Neuronal stem cell (in vitro differentiated cells): ENCODE results near the gene RPS2.
A peak's percentile ranks its signal among the peaks of the same experiment; 100 is the strongest.

ENCODE experiments used
- DNase-seq: peaks from one replicate; pipeline ENCODE4 v3.0.0-alpha.2; 2013; ENCODE audit warnings: low spot score
- H2AFZ ChIP-seq: one replicate; pipeline ENCODE4 v1.6.1; 2013; ENCODE audit warnings: mild to moderate bottlenecking, low read length, inconsistent platforms
- H2AK5ac ChIP-seq: 2 replicates; pipeline ENCODE4 v1.6.1; 2013; ENCODE audit warnings: low read depth, mild to moderate bottlenecking, inconsistent platforms, low read length, moderate library complexity, mixed read lengths
- H2BK120ac ChIP-seq: 2 replicates; pipeline ENCODE4 v1.6.1; 2013; ENCODE audit warnings: low read depth, mild to moderate bottlenecking, inconsistent platforms, low read length, moderate library complexity, mixed read lengths
- H2BK12ac ChIP-seq: one replicate; pipeline ENCODE4 v1.6.1; 2013; ENCODE audit warnings: low read length, inconsistent platforms
- H2BK15ac ChIP-seq: 2 replicates; pipeline ENCODE4 v1.6.1; 2013; ENCODE audit warnings: mild to moderate bottlenecking, low read length, inconsistent platforms, mixed read lengths
- H2BK5ac ChIP-seq: one replicate; pipeline ENCODE4 v1.6.1; 2013; ENCODE audit warnings: inconsistent platforms, mild to moderate bottlenecking, low read length, moderate library complexity
- H3K14ac ChIP-seq: one replicate; pipeline ENCODE4 v1.6.1; 2013; ENCODE audit warnings: low read length, inconsistent platforms
- H3K18ac ChIP-seq: 2 replicates; pipeline ENCODE4 v1.6.1; 2013; ENCODE audit warnings: low read length, inconsistent platforms
- H3K23ac ChIP-seq: 2 replicates; pipeline ENCODE4 v1.6.1; 2013; ENCODE audit warnings: low read depth, mild to moderate bottlenecking, mixed read lengths, low read length, inconsistent platforms; ENCODE audit not compliant: poor library complexity
- H3K27ac ChIP-seq: replicated peaks from 3 replicates; pipeline ENCODE4 v1.5.1; 2013; ENCODE audit warnings: low read length, inconsistent platforms
- H3K27me3 ChIP-seq, 3 experiments: 2 replicates each; pipeline ENCODE4 v1.6.1; 2013; ENCODE audit warnings: low read length in 3 of 3, mild to moderate bottlenecking in 2 of 3, inconsistent platforms in 1 of 3, low read depth in 1 of 3, mixed read lengths in 1 of 3, moderate library complexity in 1 of 3; ENCODE audit not compliant: control insufficient read depth in 3 of 3, insufficient read depth in 3 of 3
- H3K36me3 ChIP-seq, 2 donors: replicated peaks in 1 of 2; 2 replicates each; pipeline ENCODE4 v1.6.1; 2013; ENCODE audit warnings: low read length in 2 of 2; ENCODE audit not compliant: control insufficient read depth in 2 of 2, insufficient read depth in 2 of 2
- H3K4ac ChIP-seq: 2 replicates; pipeline ENCODE4 v1.6.1; 2013; ENCODE audit warnings: inconsistent platforms, mild to moderate bottlenecking, low read length, moderate library complexity
- H3K4me1 ChIP-seq, 2 donors: 1 replicate in 1 of 2; 2 replicates in 1 of 2; pipeline ENCODE4 v1.6.1; 2013; ENCODE audit warnings: low read length in 2 of 2, low read depth in 1 of 2; ENCODE audit not compliant: control insufficient read depth in 2 of 2, insufficient read depth in 1 of 2
- H3K4me2 ChIP-seq: one replicate; pipeline ENCODE4 v1.6.1; 2013; ENCODE audit warnings: mild to moderate bottlenecking, low read length, inconsistent platforms; ENCODE audit not compliant: insufficient read depth, poor library complexity, severe bottlenecking
- H3K4me3 ChIP-seq, 2 donors: 2 replicates each; pipeline ENCODE4 v1.5.1; 2013; ENCODE audit warnings: low read length in 2 of 2, mild to moderate bottlenecking in 2 of 2, inconsistent platforms in 1 of 2, moderate library complexity in 1 of 2
- H3K79me1 ChIP-seq: one replicate; pipeline ENCODE4 v1.6.1; 2013; ENCODE audit warnings: low read depth, mild to moderate bottlenecking, inconsistent platforms, low read length, moderate library complexity
- H3K9ac ChIP-seq: one replicate; pipeline ENCODE4 v1.6.1; 2013; ENCODE audit warnings: mild to moderate bottlenecking, low read depth, low read length, inconsistent platforms; ENCODE audit not compliant: poor library complexity
- H3K9me3 ChIP-seq, 2 donors: replicated peaks in 1 of 2; 2 replicates each; pipeline versions ENCODE3 to v1.6.1; 2013; ENCODE audit warnings: low read length in 2 of 2, mild to moderate bottlenecking in 2 of 2, inconsistent platforms in 1 of 2, low read depth in 1 of 2, mixed read lengths in 1 of 2, moderate library complexity in 1 of 2; ENCODE audit not compliant: control insufficient read depth in 2 of 2, insufficient read depth in 1 of 2
- H4K8ac ChIP-seq: one replicate; pipeline ENCODE4 v1.6.1; 2013; ENCODE audit warnings: low read depth, mild to moderate bottlenecking, inconsistent platforms, low read length, moderate library complexity
- H4K91ac ChIP-seq: one replicate; pipeline ENCODE4 v1.6.1; 2013; ENCODE audit warnings: low read length, low read depth, mild to moderate bottlenecking, inconsistent platforms; ENCODE audit not compliant: poor library complexity
- WGBS, 2 donors: extraction: QIAGEN DNeasy Blood & Tissue Kit; methylation state at CpG; one replicate each; pipeline ENCODE4 v1.1.7; 2013; ENCODE audit warnings: missing lambda C conversion rate in 2 of 2, mixed read lengths in 1 of 2; ENCODE audit not compliant: insufficient read length in 2 of 2, insufficient replicate concordance in 1 of 2; ENCODE audit errors: extremely low coverage in 2 of 2; 5-methylcytosine and 5-hydroxymethylcytosine counted together

The RPS2 gene

GRCh38 chr16:1946495-1947368 lies 17.9 kb downstream of the RPS2 start:
- no CpG with 5 or more reads among the region's 38 CpGs for WGBS, 2 donors
- no peak for DNase-seq

GRCh38 chr16:1945559-1946391 lies 18.9 kb downstream of the RPS2 start:
- no peak for DNase-seq

More at GRCh38 chr16:1946495-1947368, 17.9 kb downstream of the RPS2 start:
- peak overlapping the region; percentile 14 for H2BK12ac ChIP-seq
- no peak overlapping the region for H3K4ac ChIP-seq
- peak overlapping the region; percentile 67 for H2BK15ac ChIP-seq
- H2AFZ ChIP-seq = no peak overlapping the region
- no peak overlapping the region for H4K91ac ChIP-seq
- peak overlapping the region; percentile 77 for H3K9ac ChIP-seq
- H3K9me3 ChIP-seq = no peaks in the 10 kb centered on the region
- H3K36me3 ChIP-seq = no peaks in the 10 kb centered on the region
- H2BK5ac ChIP-seq = no peak overlapping the region
- no peak overlapping the region for H2BK120ac ChIP-seq
- H4K8ac ChIP-seq = no peak overlapping the region
- no peak overlapping the region for H3K27ac ChIP-seq
- H3K18ac ChIP-seq = peak overlapping the region; percentile 28
- H3K4me3 ChIP-seq = no peak overlapping the region
- H3K4me2 ChIP-seq = no peak overlapping the region
- no peaks in the 10 kb centered on the region for H3K79me1 ChIP-seq
- H3K27me3 ChIP-seq = peaks cover 0 to 7% (median 0%) of the 10 kb centered on the region in 3 experiments
- H3K23ac ChIP-seq = peak overlapping the region; percentile 80
- H3K4me1 ChIP-seq = peaks cover 6 to 9% of the 10 kb centered on the region in 2 donors
- H3K14ac ChIP-seq = no peak overlapping the region
- H2AK5ac ChIP-seq = peak overlapping the region; percentile 75

GRCh38 chr16:1944612-1945199 lies 19.9 kb downstream of the RPS2 start:
- WGBS, 2 donors = no CpG with 5 or more reads among the region's 21 CpGs
- Histone ChIP-seq H2AFZ (no peak overlapping the region), H3K4me2 (no peak overlapping the region), H2BK5ac (no peak overlapping the region), H3K27me3 (peaks cover 0 to 7% (median 0%) of the 10 kb centered on the region in 3 experiments), H3K9ac (no peak overlapping the region), H2BK12ac (no peak overlapping the region), H4K8ac (no peak overlapping the region), H3K23ac (no peak overlapping the region), H2AK5ac (no peak overlapping the region), H3K79me1 (no peaks in the 10 kb centered on the region), H3K4me3 (no peak overlapping the region), H3K18ac (no peak overlapping the region), H3K4ac (no peak overlapping the region), H3K14ac (no peak overlapping the region), H2BK15ac (no peak overlapping the region), H3K4me1 (peaks cover 6 to 9% of the 10 kb centered on the region in 2 donors), H2BK120ac (no peak overlapping the region), H3K36me3 (peaks cover 0 to 8% of the 10 kb centered on the region in 2 donors), H3K27ac (no peak overlapping the region), H4K91ac (no peak overlapping the region), H3K9me3 (no peaks in the 10 kb centered on the region)
- no peak for DNase-seq

More at GRCh38 chr16:1945559-1946391, 18.9 kb downstream of the RPS2 start:
- Histone ChIP-seq H3K9ac (peak overlapping the region; percentile 44), H3K4me3 (no peak overlapping the region), H3K27me3 (peaks cover 0 to 7% (median 0%) of the 10 kb centered on the region in 3 experiments), H3K4me2 (no peak overlapping the region), H4K8ac (no peak overlapping the region), H3K4me1 (peaks cover 6 to 9% of the 10 kb centered on the region in 2 donors), H4K91ac (no peak overlapping the region), H2BK15ac (peak overlapping the region; percentile 30), H3K36me3 (peaks cover 0 to 1% of the 10 kb centered on the region in 2 donors), H2AFZ (no peak overlapping the region), H2AK5ac (peak overlapping the region; percentile 43), H3K79me1 (no peaks in the 10 kb centered on the region), H3K27ac (no peak overlapping the region), H3K4ac (no peak overlapping the region), H3K18ac (no peak overlapping the region), H2BK5ac (no peak overlapping the region), H2BK12ac (no peak overlapping the region), H3K9me3 (no peaks in the 10 kb centered on the region), H2BK120ac (no peak overlapping the region), H3K23ac (no peak overlapping the region), H3K14ac (no peak overlapping the region)
- WGBS, 2 donors = no CpG with 5 or more reads among the region's 19 CpGs
